ENCODE measurements around the gene PERM1. TPM values are rescaled to one million over a fixed set of nuclear protein-coding genes. Genes with fewer than 3 reads are reported as not detected.

The PERM1 gene
- total and polyA plus RNA-seq, 9 of the 15 experiments (the other 6 are each of a cell fraction or from before 2014, with no cell fraction given), result not detected

DNA sequence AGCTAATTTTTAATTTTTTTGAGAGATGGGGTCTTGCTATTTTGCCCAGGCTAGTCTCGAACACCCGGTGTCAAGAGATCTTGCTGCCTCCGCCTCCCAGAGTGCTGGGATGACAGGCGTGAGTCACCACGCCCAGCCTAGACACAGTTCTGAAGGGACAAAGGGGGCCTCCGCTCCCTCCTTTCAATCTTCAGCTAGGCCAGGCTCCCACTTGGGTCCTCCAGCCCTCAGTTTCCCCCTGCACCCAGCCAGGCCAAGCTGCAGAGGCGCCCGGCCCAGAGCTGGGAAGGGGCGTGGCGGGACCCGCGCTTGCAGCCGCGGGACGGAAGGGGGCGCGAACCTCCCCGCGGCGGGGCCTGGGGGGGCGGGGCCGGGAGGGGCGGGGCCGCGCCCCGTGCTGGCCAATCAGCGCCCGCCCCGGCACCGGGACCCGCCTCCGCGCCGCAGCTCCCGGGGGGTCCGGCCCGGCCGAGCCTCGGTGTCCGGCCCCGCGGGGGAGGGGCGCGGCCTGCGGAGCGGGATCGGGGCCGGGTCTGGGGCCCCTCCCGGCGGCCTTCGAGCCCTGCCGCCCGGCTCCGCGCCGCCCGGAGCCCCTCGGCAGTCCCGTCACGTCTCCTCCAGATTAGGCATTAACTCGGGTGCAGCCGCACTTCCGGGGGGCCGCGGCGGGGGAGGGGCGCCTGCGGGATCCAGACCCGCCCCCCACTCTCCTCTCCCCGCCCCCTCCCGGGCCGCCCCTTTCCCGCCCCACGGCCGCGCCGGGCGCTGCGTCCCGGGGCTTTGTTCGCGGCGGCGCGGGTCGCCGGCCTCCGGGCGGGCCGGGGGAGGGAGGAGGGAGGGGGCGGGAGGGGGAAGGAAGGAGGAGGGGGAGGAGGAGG is 37.5 kb upstream of the PERM1 start (continued):
- TF ChIP-seq ZNF12 (CRISPR knock-in tag; IDR thresholded peaks at IDR 0.05) (no peak), RBFOX2 (IDR thresholded peaks at IDR 0.05; ENCODE audit: low read depth, low read length) (peak; percentile 52), ZKSCAN1 (IDR thresholded peaks at IDR 0.05; ENCODE audit: low read depth, low read length) (no peak), ZSCAN29 (IDR thresholded peaks at IDR 0.05) (no peak), ZNF445 (CRISPR knock-in tag; IDR thresholded peaks at IDR 0.05; ENCODE audit: low read depth) (no peak), MCM7 (IDR thresholded peaks at IDR 0.05) (no peak), ARID1B (IDR thresholded peaks at IDR 0.05) (no peak), ATF7 (IDR thresholded peaks at IDR 0.05) (no peak), NELFE (IDR thresholded peaks at IDR 0.05; ENCODE audit: insufficient read depth, insufficient read length) (no peak), ZNF785 (CRISPR knock-in tag; IDR thresholded peaks at IDR 0.05) (no peak), E2F3 (CRISPR knock-in tag; IDR thresholded peaks at IDR 0.05) (no peak), NFE2L1 (tag; IDR thresholded peaks at IDR 0.05; ENCODE audit: borderline replicate concordance, low read depth) (no peak), TOE1 (IDR thresholded peaks at IDR 0.05; ENCODE audit: borderline replicate concordance) (no peak), TOE1 (CRISPR knock-in tag; IDR thresholded peaks at IDR 0.05; ENCODE audit: borderline replicate concordance, low read depth) (no peak), LCOR (CRISPR knock-in tag; IDR thresholded peaks at IDR 0.05) (no peak), SREBF2 (CRISPR knock-in tag; IDR thresholded peaks at IDR 0.05) (no peak), KHSRP (IDR thresholded peaks at IDR 0.05) (no peak), YY1 (IDR thresholded peaks at IDR 0.05; ENCODE audit: borderline replicate concordance in 1 of 3, control insufficient read depth in 1 of 3, extremely low read depth in 1 of 3, insufficient read depth in 3 of 3, insufficient read length in 1 of 3, insufficient replicate concordance in 2 of 3, low read depth in 1 of 3, low read length in 2 of 3) (peak in 1 of 3 experiments; percentile 3), SAP30 (IDR thresholded peaks at IDR 0.05; ENCODE audit: borderline replicate concordance, insufficient read depth, low read depth, low read length, poor library complexity, severe bottlenecking) (no peak), GTF2A2 (tag; IDR thresholded peaks at IDR 0.05) (no peak), NFIC (IDR thresholded peaks at IDR 0.05) (no peak), CBFB (CRISPR knock-in tag; IDR thresholded peaks at IDR 0.05) (no peak), RAD51 (IDR thresholded peaks at IDR 0.05; ENCODE audit: borderline replicate concordance, low read depth) (no peak), MTA1 (IDR thresholded peaks at IDR 0.05; ENCODE audit: borderline replicate concordance) (no peak), KLF13 (tag; IDR thresholded peaks at IDR 0.05; ENCODE audit: borderline replicate concordance, low read depth) (peak; percentile 88; the same call in 1 of the 2 replicates), MLX (CRISPR knock-in tag; conservative IDR thresholded peaks at IDR 0.05) (no peak), PHF20 (IDR thresholded peaks at IDR 0.05; ENCODE audit: partially characterized antibody) (no peak), SIRT6 (IDR thresholded peaks at IDR 0.05; ENCODE audit: low read depth, low read length) (no peak), FUS (optimal IDR thresholded peaks at IDR 0.05; ENCODE audit: low read depth, low read length) (no peak), BCL6 (CRISPR knock-in tag; IDR thresholded peaks at IDR 0.05) (no peak)

All from K562 (cell line).